AG08396 (cell line): ENCODE data around the gene ELANE.

Source experiments
- DNase-seq: peaks from one replicate; pipeline ENCODE4 v3.0.0; 2012; ENCODE audit warnings: low spot score, mixed read lengths

The ELANE gene

GRCh38 chr19:852136-853013 lies at the start of gene ELANE:
ELANE (plus strand) TSS chr19:852303; CDS start chr19:852329, 26 bp downstream.
- no peak for DNase-seq

GRCh38 chr19:802498-803098 lies 49.5 kb upstream of the ELANE start:
- DNase-seq: peak; percentile 72

GRCh38 chr19:803099-803561 lies 49.0 kb upstream of the ELANE start:
- DNase-seq: no peak

- DNase-seq: no peak
Measured at GRCh38 chr19:803686-804418, 48.3 kb upstream of the ELANE start.

GRCh38 chr19:804419-805165 lies 47.5 kb upstream of the ELANE start:
- no peak for DNase-seq

GRCh38 chr19:805166-805551 lies 46.9 kb upstream of the ELANE start:
- DNase-seq: no peak

- no peak for DNase-seq
Measured at GRCh38 chr19:805600-806550, 46.2 kb upstream of the ELANE start.

- DNase-seq: peak; percentile 13
Measured at GRCh38 chr19:806815-807421, 45.2 kb upstream of the ELANE start.

- DNase-seq: peak; percentile 21
Measured at GRCh38 chr19:807627-808422, 44.3 kb upstream of the ELANE start.

- DNase-seq: no peak
Measured at GRCh38 chr19:808423-808775, 43.7 kb upstream of the ELANE start.

- DNase-seq: no peak
Measured at GRCh38 chr19:810077-810855, 41.8 kb upstream of the ELANE start.

- DNase-seq: peak; percentile 14
Measured at GRCh38 chr19:810883-811489, 41.1 kb upstream of the ELANE start.

GRCh38 chr19:811506-812048 lies 40.5 kb upstream of the ELANE start:
- DNase-seq: peak; percentile 16

- DNase-seq: peak; percentile 18
Measured at GRCh38 chr19:812049-812746, 39.9 kb upstream of the ELANE start.

GRCh38 chr19:812747-813218 lies 39.3 kb upstream of the ELANE start:
- DNase-seq: peak; percentile 27

- DNase-seq: peak; percentile 29
Measured at GRCh38 chr19:813219-814151, 38.6 kb upstream of the ELANE start.
